GM13976 (cell line): Measurements from ENCODE around the gene CCDC187.

Experiments
- DNase-seq: peaks from one replicate; pipeline ENCODE4 v3.0.0; 2012; ENCODE audit warnings: low spot score
- in situ Hi-C: fragments of 300-500 bp; cut with MboI; formaldehyde crosslinking; loops from one replicate; pipeline ENCODE4 v1.12.0; 2022; ENCODE audit warnings: low sequenced_read_pairs, mixed read lengths, inconsistent platforms; ENCODE audit not compliant: unreplicated experiment
- TF ChIP-seq, protein P1 (sequence below): IDR thresholded peaks from 2 replicates; pipeline ENCODE4 v1.5.1; 2012; ENCODE audit warnings: borderline replicate concordance, mild to moderate bottlenecking; ENCODE audit not compliant: insufficient read depth; ENCODE audit errors: extremely low read depth, missing control alignments, control extremely low read depth

The CCDC187 gene

GRCh38 chr9:136347472-136348256, 43.8 kb upstream of the CCDC187 start:
- DNase-seq = no peak
- in situ Hi-C loops = no loop called here
- TF ChIP-seq, protein P1, sequence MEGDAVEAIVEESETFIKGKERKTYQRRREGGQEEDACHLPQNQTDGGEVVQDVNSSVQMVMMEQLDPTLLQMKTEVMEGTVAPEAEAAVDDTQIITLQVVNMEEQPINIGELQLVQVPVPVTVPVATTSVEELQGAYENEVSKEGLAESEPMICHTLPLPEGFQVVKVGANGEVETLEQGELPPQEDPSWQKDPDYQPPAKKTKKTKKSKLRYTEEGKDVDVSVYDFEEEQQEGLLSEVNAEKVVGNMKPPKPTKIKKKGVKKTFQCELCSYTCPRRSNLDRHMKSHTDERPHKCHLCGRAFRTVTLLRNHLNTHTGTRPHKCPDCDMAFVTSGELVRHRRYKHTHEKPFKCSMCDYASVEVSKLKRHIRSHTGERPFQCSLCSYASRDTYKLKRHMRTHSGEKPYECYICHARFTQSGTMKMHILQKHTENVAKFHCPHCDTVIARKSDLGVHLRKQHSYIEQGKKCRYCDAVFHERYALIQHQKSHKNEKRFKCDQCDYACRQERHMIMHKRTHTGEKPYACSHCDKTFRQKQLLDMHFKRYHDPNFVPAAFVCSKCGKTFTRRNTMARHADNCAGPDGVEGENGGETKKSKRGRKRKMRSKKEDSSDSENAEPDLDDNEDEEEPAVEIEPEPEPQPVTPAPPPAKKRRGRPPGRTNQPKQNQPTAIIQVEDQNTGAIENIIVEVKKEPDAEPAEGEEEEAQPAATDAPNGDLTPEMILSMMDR = no peak

- in situ Hi-C loops = no loop called here
- DNase-seq = no peak
- TF ChIP-seq, protein P1 = no peak
Measured at GRCh38 chr9:136346927-136347465, 43.1 kb upstream of the CCDC187 start.

- in situ Hi-C loops = no loop called here
- TF ChIP-seq, protein P1 = no peak
- no peak for DNase-seq
Measured at GRCh38 chr9:136346157-136346481, 42.2 kb upstream of the CCDC187 start.

DNA sequence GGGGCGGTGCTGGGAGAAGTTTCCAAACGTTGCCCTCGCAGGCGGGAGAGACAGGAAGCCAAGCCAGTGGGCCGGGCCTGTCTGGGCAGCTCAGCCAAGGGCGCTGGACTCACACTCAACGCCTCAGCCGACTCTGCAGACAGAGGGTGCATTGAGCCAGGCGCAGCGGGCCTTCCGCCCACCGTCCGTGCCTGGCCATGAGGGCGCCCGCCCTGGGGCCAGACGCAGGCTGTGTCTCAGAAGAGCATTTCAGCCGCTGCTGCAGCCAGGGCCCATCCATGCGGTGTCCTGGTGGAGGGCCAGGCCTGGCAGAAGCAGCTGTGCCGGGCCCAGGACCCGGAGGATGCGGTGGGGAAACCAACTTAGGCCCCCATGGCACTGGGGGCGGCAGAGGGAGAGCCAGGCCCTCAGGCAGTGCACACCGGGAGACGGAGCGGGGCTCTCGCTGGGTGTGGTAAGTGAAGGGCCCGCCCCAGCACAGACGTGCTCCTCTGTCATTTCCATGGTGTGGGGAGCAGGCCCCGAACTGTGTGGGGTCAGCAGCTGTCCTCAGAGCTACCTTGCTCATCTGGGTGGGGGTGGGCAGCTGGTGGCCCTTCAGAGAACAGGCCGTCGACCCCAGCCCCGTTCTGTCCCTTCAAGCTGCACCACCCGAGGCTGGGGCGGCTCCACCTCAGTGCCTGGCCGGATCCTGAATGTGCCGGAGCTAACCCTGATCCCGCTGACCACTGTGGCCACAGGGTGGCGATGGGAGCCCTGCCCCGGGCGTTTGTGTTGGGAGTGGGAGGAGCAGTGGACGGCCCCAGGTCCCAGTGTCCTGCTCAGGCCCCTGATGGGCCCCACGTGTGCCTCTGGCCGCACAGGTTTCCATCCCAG, 41.6 kb upstream of the CCDC187 start:
- TF ChIP-seq, protein P1 = no peak
- DNase-seq = no peak
- in situ Hi-C loops = no loop called here

- in situ Hi-C loops = no loop called here
- DNase-seq = no peak
- TF ChIP-seq, protein P1 = no peak
Measured at GRCh38 chr9:136344544-136345280, 40.8 kb upstream of the CCDC187 start.

GRCh38 chr9:136343884-136344269, 40.0 kb upstream of the CCDC187 start:
- no peak for DNase-seq
- TF ChIP-seq, protein P1 = no peak
- in situ Hi-C loops = no loop called here
